HCT116 (cell line): ENCODE results near the gene PADI3.

ENCODE experiments used
- ATF3 ChIP-seq: IDR thresholded peaks from 2 replicates; pipeline ENCODE4 v1.6.1; 2012
- CEBPB ChIP-seq: IDR thresholded peaks from 2 replicates; pipeline ENCODE4 v1.6.1; 2012; ENCODE audit warnings: low read depth
- CTCF ChIP-seq, 3 experiments: fragments of 200-600 bp in 1 of 3; sonication (generic) in 1 of 3; IDR thresholded peaks in 2 of 3; conservative IDR thresholded peaks in 1 of 3; 2 replicates each; pipeline ENCODE4 v1.5.1; 2012 to 2017; ENCODE audit warnings: low read depth in 2 of 3, low read length in 2 of 3, antibody characterized with exemption in 1 of 3, borderline replicate concordance in 1 of 3, control low read depth in 1 of 3, mild to moderate bottlenecking in 1 of 3, mixed read lengths in 1 of 3, mixed run types in 1 of 3, moderate library complexity in 1 of 3; ENCODE audit not compliant: insufficient read depth in 1 of 3
- FOSL1 ChIP-seq: IDR thresholded peaks from 2 replicates; pipeline ENCODE4 v1.6.1; 2012; ENCODE audit warnings: low read depth
- POLR2AphosphoS5 ChIP-seq: IDR thresholded peaks from 2 replicates; pipeline ENCODE4 v1.6.1; 2011; ENCODE audit warnings: mild to moderate bottlenecking, low read depth, low read length, moderate library complexity
- SIN3A ChIP-seq: IDR thresholded peaks from 2 replicates; pipeline ENCODE4 v1.6.1; 2012; ENCODE audit warnings: low read depth
- SP1 ChIP-seq: IDR thresholded peaks from 2 replicates; pipeline ENCODE4 v1.6.1; 2012; ENCODE audit warnings: low read depth
- TCF7L2 ChIP-seq: IDR thresholded peaks from 2 replicates; pipeline ENCODE4 v1.7.0; 2011; ENCODE audit warnings: borderline replicate concordance, inconsistent platforms; ENCODE audit not compliant: insufficient read depth, insufficient read length; ENCODE audit errors: extremely low read depth
- YY1 ChIP-seq: IDR thresholded peaks from 2 replicates; pipeline ENCODE4 v1.6.1; 2011; ENCODE audit warnings: low read length, low read depth, moderate library complexity, mild to moderate bottlenecking; ENCODE audit not compliant: insufficient replicate concordance; ENCODE audit errors: extremely low read depth
- ZFX ChIP-seq: fragments of 450-650 bp; IDR thresholded peaks from 2 replicates; pipeline ENCODE4 v1.6.1; 2017

GRCh38 chr1:17270891-17271765 lies 22.2 kb downstream of the PADI3 start:
- TF ChIP-seq TCF7L2: no peak
- no peak for TF ChIP-seq CTCF (IDR thresholded peaks at IDR 0.05 in 2 of 3, conservative IDR thresholded peaks at IDR 0.05 in 1 of 3; ENCODE audit: borderline replicate concordance in 1 of 3, insufficient read depth in 1 of 3, low read depth in 2 of 3, low read length in 2 of 3)
- TF ChIP-seq POLR2AphosphoS5: no peak
- no peak for TF ChIP-seq FOSL1
- no peak for TF ChIP-seq ATF3
- no peak for TF ChIP-seq CEBPB
- TF ChIP-seq SIN3A: no peak
- TF ChIP-seq YY1: no peak
- no peak for TF ChIP-seq ZFX
- no peak for TF ChIP-seq SP1
